ENCODE results near the gene LAMP5. TPM values are rescaled to one million over a fixed set of nuclear protein-coding genes. Genes with fewer than 3 reads are reported as not detected.

LAMP5 gene
- total RNA-seq, 1 donor from 2014 or later = 3.2 TPM

DNA sequence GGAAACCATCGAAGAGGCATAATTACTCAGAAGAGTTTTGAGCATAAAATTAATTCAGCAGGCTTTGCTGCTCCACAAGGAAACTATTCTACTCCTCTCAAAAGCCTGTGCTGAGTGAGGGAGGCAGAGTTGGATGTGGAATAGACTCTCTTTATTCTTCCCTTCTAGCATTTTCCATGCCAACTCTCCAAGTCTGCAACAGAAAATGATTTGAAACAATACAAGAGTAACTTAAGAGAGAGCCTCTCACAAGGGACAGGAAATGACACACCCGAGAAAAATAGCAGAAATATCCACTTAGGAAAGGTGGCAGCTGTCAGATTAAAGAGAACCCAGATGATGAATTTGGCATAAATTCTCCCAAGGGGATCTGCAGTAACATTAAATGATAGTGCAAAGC, 26.3 kb upstream of the LAMP5 start:
- Mint-ChIP-seq H3K9me3 (no peaks in the 10 kb centered on the region), H3K4me3 (no peak overlapping the region), H3K36me3 (no peaks in the 10 kb centered on the region), H3K27ac (no peak overlapping the region), H3K4me1 (peaks cover 3% of the 10 kb centered on the region), H3K27me3 (ENCODE audit: insufficient read depth, low read depth) (peaks cover 3% of the 10 kb centered on the region)
- Histone ChIP-seq H3K4me3 (no peak overlapping the region), H3K36me3 (no peaks in the 10 kb centered on the region), H4K20me1 (ENCODE audit: low read depth) (no peaks in the 10 kb centered on the region), H3K27ac (no peak overlapping the region), H3K9ac (no peak overlapping the region), H3F3A (ENCODE audit: low read depth) (no peaks in the 10 kb centered on the region), H3K9me3 (ENCODE audit: low read depth) (no peaks in the 10 kb centered on the region), H2AFZ (replicated peaks) (no peak overlapping the region), H3K4me1 (peaks cover 17% of the 10 kb centered on the region), H3K27me3 (no peaks in the 10 kb centered on the region), H3K4me2 (no peak overlapping the region), H3K79me2 (ENCODE audit: low read depth) (no peaks in the 10 kb centered on the region)
- TF ChIP-seq, protein P1, sequence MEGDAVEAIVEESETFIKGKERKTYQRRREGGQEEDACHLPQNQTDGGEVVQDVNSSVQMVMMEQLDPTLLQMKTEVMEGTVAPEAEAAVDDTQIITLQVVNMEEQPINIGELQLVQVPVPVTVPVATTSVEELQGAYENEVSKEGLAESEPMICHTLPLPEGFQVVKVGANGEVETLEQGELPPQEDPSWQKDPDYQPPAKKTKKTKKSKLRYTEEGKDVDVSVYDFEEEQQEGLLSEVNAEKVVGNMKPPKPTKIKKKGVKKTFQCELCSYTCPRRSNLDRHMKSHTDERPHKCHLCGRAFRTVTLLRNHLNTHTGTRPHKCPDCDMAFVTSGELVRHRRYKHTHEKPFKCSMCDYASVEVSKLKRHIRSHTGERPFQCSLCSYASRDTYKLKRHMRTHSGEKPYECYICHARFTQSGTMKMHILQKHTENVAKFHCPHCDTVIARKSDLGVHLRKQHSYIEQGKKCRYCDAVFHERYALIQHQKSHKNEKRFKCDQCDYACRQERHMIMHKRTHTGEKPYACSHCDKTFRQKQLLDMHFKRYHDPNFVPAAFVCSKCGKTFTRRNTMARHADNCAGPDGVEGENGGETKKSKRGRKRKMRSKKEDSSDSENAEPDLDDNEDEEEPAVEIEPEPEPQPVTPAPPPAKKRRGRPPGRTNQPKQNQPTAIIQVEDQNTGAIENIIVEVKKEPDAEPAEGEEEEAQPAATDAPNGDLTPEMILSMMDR (IDR thresholded peaks at IDR 0.05) = no peak
- TF ChIP-seq EZH2 (IDR thresholded peaks at IDR 0.05) (no peak), EZH2phosphoT487 (IDR thresholded peaks at IDR 0.05) (no peak)
- no peak for DNase-seq (ENCODE audit: low spot score)

DNA sequence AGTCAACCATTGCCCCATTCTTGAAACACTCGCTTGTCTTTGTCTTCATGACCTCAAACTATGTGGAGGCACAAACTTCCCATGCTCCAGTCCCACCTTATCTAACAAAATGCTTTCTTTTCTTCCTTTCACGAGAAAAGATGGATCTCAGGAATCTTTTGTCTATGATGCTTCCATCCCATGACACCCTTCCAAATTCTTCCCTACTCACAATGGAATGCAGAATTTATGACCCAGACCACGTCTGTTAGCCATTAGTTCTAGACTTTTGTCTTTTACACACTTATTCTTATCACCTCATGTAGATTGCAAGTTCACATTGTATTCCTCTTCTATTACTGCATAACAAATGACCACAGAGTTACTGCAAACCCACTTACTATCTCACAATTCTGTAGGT, 24.2 kb upstream of the LAMP5 start:
- no peak overlapping the region for H3K4me2 ChIP-seq
- Mint-ChIP-seq H3K4me3 (no peak overlapping the region), H3K9me3 (no peaks in the 10 kb centered on the region), H3K36me3 (no peaks in the 10 kb centered on the region), H3K4me1 (peaks cover 3% of the 10 kb centered on the region), H3K27ac (no peak overlapping the region), H3K27me3 (ENCODE audit: insufficient read depth, low read depth) (peaks cover 3% of the 10 kb centered on the region)
- DNase-seq (ENCODE audit: low spot score) = no peak
- H3F3A ChIP-seq (ENCODE audit: low read depth) = no peaks in the 10 kb centered on the region
- no peaks in the 10 kb centered on the region for H3K27me3 ChIP-seq
- H3K36me3 ChIP-seq = no peaks in the 10 kb centered on the region
- TF ChIP-seq, protein P1 (IDR thresholded peaks at IDR 0.05) = no peak
- TF ChIP-seq EZH2phosphoT487 (IDR thresholded peaks at IDR 0.05) (no peak), EZH2 (IDR thresholded peaks at IDR 0.05) (no peak)
- H3K4me1 ChIP-seq = peaks cover 17% of the 10 kb centered on the region
- H3K9ac ChIP-seq = no peak overlapping the region
- H3K4me3 ChIP-seq = no peak overlapping the region
- H3K9me3 ChIP-seq (ENCODE audit: low read depth) = no peaks in the 10 kb centered on the region
- H2AFZ ChIP-seq (replicated peaks) = no peak overlapping the region
- H3K79me2 ChIP-seq (ENCODE audit: low read depth) = no peaks in the 10 kb centered on the region
- H4K20me1 ChIP-seq (ENCODE audit: low read depth) = no peaks in the 10 kb centered on the region
- H3K27ac ChIP-seq = no peak overlapping the region

DNA sequence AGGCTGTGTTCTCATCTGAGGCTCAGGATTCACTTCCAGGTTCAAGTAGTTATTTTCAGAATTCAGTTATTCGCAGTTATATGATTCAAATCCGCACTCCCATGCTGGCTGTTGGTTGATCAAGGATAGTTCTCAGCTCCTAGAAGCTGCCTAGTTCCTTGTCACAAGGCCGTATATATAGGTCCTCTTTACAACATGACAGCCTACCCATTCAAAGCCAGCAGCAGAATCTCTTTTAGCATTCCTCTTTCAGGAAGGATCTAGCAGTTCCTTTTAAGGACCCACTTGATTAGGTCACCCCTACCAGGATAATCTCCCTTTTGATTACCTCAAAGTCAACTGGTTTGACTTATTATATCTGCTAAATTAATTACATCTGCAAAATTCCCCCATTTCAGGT, 23.8 kb upstream of the LAMP5 start:
- no peak overlapping the region for H3K4me3 ChIP-seq

More for the DNA sequence above, 23.8 kb upstream of the LAMP5 start:
- no peaks in the 10 kb centered on the region for H3F3A ChIP-seq (ENCODE audit: low read depth)
- no peaks in the 10 kb centered on the region for H3K36me3 ChIP-seq
- Mint-ChIP-seq H3K27ac (no peak overlapping the region), H3K4me1 (peaks cover 3% of the 10 kb centered on the region), H3K9me3 (no peaks in the 10 kb centered on the region), H3K27me3 (ENCODE audit: insufficient read depth, low read depth) (peaks cover 3% of the 10 kb centered on the region), H3K4me3 (no peak overlapping the region), H3K36me3 (no peaks in the 10 kb centered on the region)
- no peaks in the 10 kb centered on the region for H4K20me1 ChIP-seq (ENCODE audit: low read depth)
- no peak for TF ChIP-seq EZH2phosphoT487 (IDR thresholded peaks at IDR 0.05)
- TF ChIP-seq, protein P1 (IDR thresholded peaks at IDR 0.05) = no peak
- TF ChIP-seq EZH2 (IDR thresholded peaks at IDR 0.05) = no peak
- H3K27ac ChIP-seq = no peak overlapping the region
- no peak overlapping the region for H3K9ac ChIP-seq
- no peak overlapping the region for H2AFZ ChIP-seq (replicated peaks)
- peaks cover 17% of the 10 kb centered on the region for H3K4me1 ChIP-seq
- no peak overlapping the region for H3K4me2 ChIP-seq
- no peak for DNase-seq (ENCODE audit: low spot score)
- H3K79me2 ChIP-seq (ENCODE audit: low read depth) = no peaks in the 10 kb centered on the region
- no peaks in the 10 kb centered on the region for H3K9me3 ChIP-seq (ENCODE audit: low read depth)
- H3K27me3 ChIP-seq = no peaks in the 10 kb centered on the region
